Kidney (tissue), 14 donors: Measurements from ENCODE around the gene ADAMTSL3. TPM values are rescaled to one million over a fixed set of nuclear protein-coding genes. Genes with fewer than 3 reads are reported as not detected.

Experiments
- DNase-seq, 5 donors: peaks; one replicate each; pipeline ENCODE4 v3.0.0-alpha.2; 2013 to 2020
- FAIRE-seq: peaks from 2 replicates; lab custom pipeline; 2012; peaks lifted over from hg19 to GRCh38; lab: Jason Lieb, UNC
- H3K27ac ChIP-seq, 2 donors: one replicate each; pipeline ENCODE4 v1.7.0; 2013; ENCODE audit warnings: low read depth in 2 of 2, low read length in 2 of 2, inconsistent platforms in 1 of 2
- H3K27me3 ChIP-seq: one replicate; pipeline ENCODE4 v1.7.1; 2013; ENCODE audit warnings: low read length, inconsistent platforms; ENCODE audit not compliant: control insufficient read depth, insufficient read depth
- H3K36me3 ChIP-seq, 3 donors: one replicate each; pipeline versions ENCODE4 v1.7.0 to v1.7.1; 2013; ENCODE audit warnings: low read length in 3 of 3, control low read depth in 1 of 3, inconsistent platforms in 1 of 3; ENCODE audit not compliant: insufficient read depth in 3 of 3, control insufficient read depth in 2 of 3
- H3K4me1 ChIP-seq, 3 donors: one replicate each; pipeline versions ENCODE4 v1.7.0 to v1.7.1; 2013; ENCODE audit warnings: low read length in 3 of 3, inconsistent platforms in 1 of 3, low read depth in 1 of 3; ENCODE audit not compliant: control insufficient read depth in 2 of 3, insufficient read depth in 2 of 3
- H3K4me3 ChIP-seq, 3 donors: one replicate each; pipeline versions ENCODE4 v1.7.0 to v1.8.1; 2013; ENCODE audit warnings: low read length in 3 of 3, control low read depth in 1 of 3, inconsistent platforms in 1 of 3
- H3K9ac ChIP-seq, 3 donors: one replicate each; pipeline versions ENCODE4 v1.7.0 to v1.7.1; 2013; ENCODE audit warnings: low read length in 3 of 3, control low read depth in 1 of 3, inconsistent platforms in 1 of 3
- H3K9me3 ChIP-seq, 3 donors: one replicate each; pipeline versions ENCODE4 v1.7.0 to v1.7.1; 2013; ENCODE audit warnings: low read length in 3 of 3, control low read depth in 1 of 3, inconsistent platforms in 1 of 3; ENCODE audit not compliant: control insufficient read depth in 2 of 3, insufficient read depth in 1 of 3
- CTCF ChIP-seq: IDR thresholded peaks from 3 replicates; pipeline ENCODE4 v1.5.1; 2012; ENCODE audit warnings: mild to moderate bottlenecking, moderate library complexity, borderline replicate concordance; ENCODE audit not compliant: insufficient read depth; ENCODE audit errors: extremely low read depth
- intact Hi-C: fragments of 100-400 bp; cut with DNase I; formaldehyde crosslinking; loops from one replicate; pipeline ENCODE4 v1.11.1; 2022
- polyA plus RNA-seq: library from polyadenylated mRNA; stranded (reverse); fragments of 350-450 nt; fragmentation: Illumina TruSeq; extraction: RNeasy Lipid Tissue Mini Kit (QIAGEN cat#74804); gene quantifications from one replicate; pipeline ENCODE4 v1.2.3, GENCODE V29; 2014; ENCODE audit warnings: low read depth, low replicate concordance; ENCODE audit not compliant: insufficient read depth
- total RNA-seq: library from RNA; stranded (reverse); fragmentation: NEBNext Ultra II Directional; extraction: Animal tissue kit (Norgen Biotek cat#: 25700); gene quantifications from one replicate; pipeline ENCODE4 v1.2.1, GENCODE V29; 2021
- donor health status: control.
- donor health status: control.
- donor health status: control.
- donor health status: control.
- donor health status: control.
- donor health status: DM: yes; HTN: yes; CAD: no.
- donor health status: Normal renal cell carcinoma (clear cell type).

ADAMTSL3 gene
- total and polyA plus RNA-seq, 2 donors from 2014 or later: 1.6 to 23.4 TPM

GRCh38 chr15:83711236-83711635 lies 57.3 kb downstream of the ADAMTSL3 start:
- H3K9me3 ChIP-seq: no peaks in the 10 kb centered on the region
- no peak overlapping the region for H3K9ac ChIP-seq
- no peaks in the 10 kb centered on the region for H3K36me3 ChIP-seq
- DNase-seq: no peak
- intact Hi-C loops: no loop called here
- no peak for TF ChIP-seq CTCF
- H3K4me3 ChIP-seq: no peak overlapping the region
- no peaks in the 10 kb centered on the region for H3K27me3 ChIP-seq
- FAIRE-seq: no peak
- no peak overlapping the region for H3K27ac ChIP-seq
- H3K4me1 ChIP-seq: no peaks in the 10 kb centered on the region

- TF ChIP-seq CTCF: no peak
- Histone ChIP-seq H3K27me3 (no peaks in the 10 kb centered on the region), H3K4me1 (no peaks in the 10 kb centered on the region), H3K9me3 (no peaks in the 10 kb centered on the region), H3K9ac (no peak overlapping the region), H3K36me3 (no peaks in the 10 kb centered on the region), H3K4me3 (no peak overlapping the region), H3K27ac (no peak overlapping the region)
- intact Hi-C loops: no loop called here
- DNase-seq (no peak), FAIRE-seq (no peak)
Observed at GRCh38 chr15:83713242-83713641, 59.3 kb downstream of the ADAMTSL3 start.

DNA sequence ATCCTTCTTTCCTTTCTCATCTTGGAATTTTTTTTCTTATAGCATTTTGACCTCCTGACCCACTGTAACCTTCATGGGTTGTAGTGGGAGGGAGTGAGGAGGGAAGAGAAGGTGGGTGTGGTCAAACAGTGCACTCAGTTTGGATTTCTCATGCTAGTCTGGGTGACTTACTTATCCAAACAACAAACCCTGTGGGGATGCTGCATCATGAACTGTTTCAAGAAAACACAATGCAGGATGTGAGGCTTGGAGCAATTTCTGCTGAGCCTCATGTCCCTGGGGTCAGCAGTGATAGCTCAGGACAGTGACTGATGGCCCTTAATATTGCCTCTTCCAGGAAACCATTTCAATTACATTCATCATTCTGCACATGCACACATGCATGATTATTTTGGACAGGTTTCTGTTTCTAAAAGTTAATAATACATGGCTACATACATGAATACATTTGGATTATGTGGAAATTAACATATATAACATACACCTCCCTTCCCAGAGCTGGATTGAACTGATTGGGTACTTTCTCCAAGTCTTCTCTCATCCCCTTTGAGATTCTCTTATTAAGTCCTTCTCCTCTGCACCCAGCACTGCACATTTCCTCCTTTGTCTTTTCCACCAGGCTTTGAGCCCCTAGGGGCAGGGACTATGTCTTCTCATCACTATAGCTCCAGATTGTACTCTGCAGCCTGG lies 61.2 kb downstream of the ADAMTSL3 start:
- FAIRE-seq: no peak
- no peak for TF ChIP-seq CTCF
- intact Hi-C loops: no loop called here
- H3K9ac ChIP-seq: no peak overlapping the region
- H3K27ac ChIP-seq: no peak overlapping the region
- H3K4me3 ChIP-seq: no peak overlapping the region
- DNase-seq: no peak
- no peaks in the 10 kb centered on the region for H3K4me1 ChIP-seq
- no peaks in the 10 kb centered on the region for H3K27me3 ChIP-seq
- peaks cover 0 to 2% (median 0%) of the 10 kb centered on the region in 3 donors for H3K9me3 ChIP-seq
- no peaks in the 10 kb centered on the region for H3K36me3 ChIP-seq
